NCI-H82 treated with DMSO at 0.1 percent for 48 hours (cell line): ENCODE data around the gene SCUBE3.
A peak's percentile ranks its signal among the peaks of the same experiment; 100 is the strongest.

ENCODE experiments used
- DNase-seq: peaks from one replicate; lab custom pipeline; 2025; ENCODE audit not compliant: unreplicated experiment; lab: John Stamatoyannopoulos, UW

SCUBE3 gene

GRCh38 chr6:35297601-35298481, 84.1 kb downstream of the SCUBE3 start, which contains the start of gene DEF6:
Gene DEF6, plus strand, starts transcription at chr6:35297818. Its CDS starts 39 bp downstream, at chr6:35297857.
- DNase-seq = peak; percentile 56

- no peak for DNase-seq
Measured at GRCh38 chr6:35298625-35299140, 84.9 kb downstream of the SCUBE3 start.

- DNase-seq = no peak
Measured at GRCh38 chr6:35299674-35300073, 85.9 kb downstream of the SCUBE3 start.

- DNase-seq = no peak
Measured at GRCh38 chr6:35300848-35301247, 87.1 kb downstream of the SCUBE3 start.
